Muscle of leg (tissue), 11 donors: Measurements from ENCODE around the gene NABP1. TPM values are rescaled to one million over a fixed set of nuclear protein-coding genes. Genes with fewer than 3 reads are reported as not detected.

Experiments used
- DNase-seq: peaks from one replicate; pipeline ENCODE4 v3.0.0; 2013
- H3K27ac ChIP-seq: one replicate; pipeline ENCODE4 v1.5.1; 2013; ENCODE audit warnings: mild to moderate bottlenecking, low read length, control low read depth
- H3K27me3 ChIP-seq: one replicate; pipeline ENCODE4 v1.6.1; 2013; ENCODE audit warnings: low read length; ENCODE audit not compliant: control insufficient read depth, insufficient read depth
- H3K36me3 ChIP-seq: one replicate; pipeline ENCODE4 v1.6.1; 2013; ENCODE audit warnings: low read length; ENCODE audit not compliant: control insufficient read depth, insufficient read depth
- H3K4me1 ChIP-seq: one replicate; pipeline ENCODE4 v1.6.1; 2013; ENCODE audit warnings: low read length; ENCODE audit not compliant: control insufficient read depth, insufficient read depth
- H3K4me3 ChIP-seq: one replicate; pipeline ENCODE4 v1.5.1; 2013; ENCODE audit warnings: low read length, control low read depth
- H3K9me3 ChIP-seq: replicated peaks from 2 replicates; pipeline ENCODE4 v1.6.1; 2013; ENCODE audit warnings: low read depth, low read length; ENCODE audit not compliant: control insufficient read depth
- WGBS: methylation state at CpG from one replicate; pipeline ENCODE4 v1.1.5; 2013; ENCODE audit warnings: missing lambda C conversion rate; ENCODE audit not compliant: insufficient coverage; 5-methylcytosine and 5-hydroxymethylcytosine counted together
- polyA plus RNA-seq, 8 donors: library from polyadenylated mRNA; unstranded; fragments of 120-200 nt; gene quantifications; one replicate each; pipeline versions ENCODE4 v1.2.1 to v1.2.3, GENCODE V29; 2013; ENCODE audit warnings: inconsistent platforms in 1 of 8, low replicate concordance in 1 of 8; ENCODE audit not compliant: insufficient read length in 8 of 8, insufficient read depth in 1 of 8
- total RNA-seq: library from RNA; stranded (reverse); fragments of 120-200 nt; gene quantifications from one replicate; pipeline ENCODE4 v1.2.4, GENCODE V29; 2013

NABP1 gene
- total and polyA plus RNA-seq, 9 donors = 7.2 to 12.7 (median 8.2) TPM

DNA sequence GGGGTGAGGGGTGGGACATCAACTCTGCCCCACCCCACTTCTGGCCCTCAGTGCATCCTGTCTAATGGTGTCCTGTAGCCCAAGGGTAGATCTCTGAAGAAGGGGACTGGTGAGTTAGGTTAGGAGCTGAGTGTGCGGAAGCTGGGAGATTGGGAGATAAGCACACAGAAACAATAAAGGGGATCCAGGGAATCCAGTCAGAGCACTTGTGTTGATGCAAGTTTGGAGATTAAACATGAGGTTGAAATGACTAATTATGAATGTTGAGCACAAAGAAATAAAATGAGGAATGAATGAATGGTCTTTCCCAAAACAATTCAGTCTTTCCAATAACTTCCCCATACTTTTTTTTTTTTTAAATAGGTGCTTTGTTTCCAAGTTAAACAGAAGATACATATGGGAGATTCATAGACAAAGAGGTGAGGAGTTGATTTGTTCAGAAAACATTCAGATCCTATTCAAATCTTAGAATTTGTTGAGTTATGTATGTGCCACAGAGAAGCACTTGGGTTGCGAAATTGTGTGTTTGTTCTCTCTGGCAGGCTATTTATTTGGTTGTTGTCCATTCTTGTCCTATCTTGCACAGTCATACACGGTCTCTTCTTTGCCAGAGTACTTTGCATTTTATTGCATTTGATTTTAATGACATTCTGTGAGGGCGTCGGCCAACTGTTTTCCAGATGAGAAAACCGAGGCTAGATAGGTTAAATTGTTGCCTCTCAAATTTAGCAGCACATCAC is 31.6 kb upstream of the NABP1 start:
- H3K4me1 ChIP-seq = no peaks in the 10 kb centered on the region
- H3K9me3 ChIP-seq = no peaks in the 10 kb centered on the region
- no peak overlapping the region for H3K27ac ChIP-seq
- WGBS = 75% methylated on average over 2 of the region's 6 CpGs
- H3K4me3 ChIP-seq = no peak overlapping the region
- H3K27me3 ChIP-seq = no peaks in the 10 kb centered on the region
- H3K36me3 ChIP-seq = no peaks in the 10 kb centered on the region
- DNase-seq = no peak

DNA sequence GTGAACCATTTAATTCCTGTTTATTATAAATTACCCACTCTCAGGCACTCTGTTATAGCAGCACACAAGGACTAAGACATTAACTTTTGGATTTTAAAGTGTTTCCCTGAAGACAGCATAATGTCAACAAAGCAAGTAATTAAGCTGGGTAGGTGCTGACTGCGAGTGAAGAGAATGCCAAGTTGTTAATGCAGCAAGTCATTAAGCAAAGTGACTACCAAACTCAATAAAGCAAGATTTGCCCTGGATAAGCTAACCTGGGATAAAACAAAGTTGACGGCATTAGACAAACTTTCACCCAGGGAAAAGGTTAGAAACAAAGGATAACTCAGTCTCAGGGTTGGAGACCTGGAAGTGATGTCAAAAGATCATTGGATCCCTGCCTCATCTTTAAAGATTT is 28.4 kb upstream of the NABP1 start:
- WGBS = no CpG with 5 or more reads among the region's 2 CpGs
- no peaks in the 10 kb centered on the region for H3K4me1 ChIP-seq
- no peak for DNase-seq
- H3K36me3 ChIP-seq = no peaks in the 10 kb centered on the region
- H3K27ac ChIP-seq = no peak overlapping the region
- no peaks in the 10 kb centered on the region for H3K27me3 ChIP-seq
- H3K9me3 ChIP-seq = no peaks in the 10 kb centered on the region
- H3K4me3 ChIP-seq = no peak overlapping the region

DNA sequence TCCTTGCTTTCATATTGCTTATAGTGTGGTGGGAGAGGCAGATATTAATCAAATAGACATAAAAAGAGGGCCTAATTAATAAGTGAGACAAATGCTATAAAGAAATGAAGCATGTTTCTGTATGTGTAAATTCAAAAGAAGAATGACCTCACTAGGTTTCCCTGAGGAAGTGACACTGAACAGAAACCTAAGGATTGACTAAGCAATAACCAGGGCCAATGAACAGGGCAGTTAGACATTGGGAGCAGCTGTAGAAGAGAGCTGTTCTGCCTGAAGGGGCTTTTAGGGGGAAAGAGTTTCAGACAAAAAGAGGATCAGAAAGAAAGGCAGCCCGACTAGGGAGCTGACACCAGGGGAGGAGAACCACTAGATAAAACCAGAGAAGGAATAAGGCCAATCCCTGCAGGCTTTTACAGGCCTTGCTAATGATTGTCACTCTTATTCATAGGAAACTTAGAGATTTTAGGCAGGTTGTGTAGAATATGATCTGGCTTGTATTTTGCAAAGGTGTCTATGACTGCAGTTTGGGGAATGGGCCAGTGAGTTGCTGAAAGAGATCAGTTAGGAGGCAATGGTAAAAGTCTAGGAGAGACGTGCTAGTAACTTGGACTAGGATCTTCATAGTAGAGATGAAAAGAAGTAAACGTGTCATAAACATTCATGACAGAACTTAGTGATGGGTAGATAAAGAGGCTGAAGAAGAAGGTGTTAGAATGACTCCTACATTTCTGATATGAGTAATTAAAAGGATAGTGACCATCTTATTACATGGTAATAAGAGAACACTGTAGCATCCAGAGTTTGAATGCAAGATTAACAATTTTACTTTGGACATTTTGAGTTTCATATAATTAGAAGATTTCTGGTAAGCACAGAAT is 26.8 kb upstream of the NABP1 start:
- Histone ChIP-seq H3K9me3 (no peaks in the 10 kb centered on the region), H3K4me3 (no peak overlapping the region), H3K36me3 (no peaks in the 10 kb centered on the region), H3K27ac (no peak overlapping the region), H3K4me1 (no peaks in the 10 kb centered on the region), H3K27me3 (no peaks in the 10 kb centered on the region)
- WGBS = 83% methylated on average over 1 of the region's 3 CpGs
- DNase-seq = peak; percentile 16

DNA sequence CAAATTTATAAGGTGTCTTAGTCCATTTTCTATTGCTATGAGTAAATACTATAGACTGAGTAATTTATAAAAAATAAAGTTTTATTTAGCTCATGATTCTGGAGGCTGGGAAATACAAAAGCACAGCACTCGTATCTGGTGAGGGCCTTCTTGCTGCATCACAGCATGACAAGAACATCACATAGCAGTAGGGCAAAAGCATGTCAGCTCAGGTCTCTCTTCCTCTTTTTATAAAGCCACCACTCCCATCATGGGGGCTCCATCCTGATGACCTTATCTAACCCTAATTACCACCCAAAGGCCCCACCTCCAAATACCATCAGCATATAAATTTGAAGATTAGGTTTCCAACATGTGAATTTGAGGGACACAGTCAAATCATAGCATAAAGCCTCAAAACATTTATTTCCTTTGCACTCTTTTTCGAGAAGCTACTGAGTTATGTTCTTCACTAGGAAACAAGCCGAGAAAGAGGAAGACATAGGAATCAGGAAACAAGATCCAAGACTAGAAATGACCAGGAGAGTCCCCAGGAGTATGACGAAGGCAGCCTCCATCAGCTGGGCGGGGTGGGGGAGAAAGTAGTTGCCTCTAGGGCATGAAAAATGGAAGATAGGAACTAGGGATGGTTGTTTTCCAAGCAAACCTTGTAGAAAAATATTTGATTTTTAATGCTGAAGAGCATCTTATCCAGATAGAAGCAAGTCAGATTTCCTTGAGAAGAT is 24.1 kb upstream of the NABP1 start:
- no peaks in the 10 kb centered on the region for H3K9me3 ChIP-seq
- H3K4me1 ChIP-seq = no peaks in the 10 kb centered on the region
- no peak for DNase-seq
- 91% methylated on average over 4 of the region's 5 CpGs for WGBS
- no peak overlapping the region for H3K27ac ChIP-seq
- no peaks in the 10 kb centered on the region for H3K27me3 ChIP-seq
- H3K4me3 ChIP-seq = no peak overlapping the region
- no peaks in the 10 kb centered on the region for H3K36me3 ChIP-seq

DNA sequence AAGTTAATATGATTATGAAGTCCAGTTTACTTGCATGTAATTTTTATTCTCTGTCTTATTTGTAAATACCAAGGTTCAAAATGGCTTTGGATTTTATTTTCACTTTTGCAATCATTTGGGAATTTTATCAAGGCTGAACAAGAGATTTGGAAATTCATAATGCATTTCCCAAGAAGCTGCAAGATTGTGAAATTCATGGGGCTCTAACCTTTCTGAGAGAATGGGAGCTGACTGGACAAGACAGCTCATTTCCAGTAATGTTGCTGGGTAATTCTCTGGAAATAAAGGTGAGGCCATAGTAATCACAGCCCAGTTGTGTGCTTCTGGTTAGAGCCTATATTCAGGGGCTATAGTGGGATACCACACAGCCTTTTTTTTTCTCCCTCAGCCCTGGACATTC is 21.5 kb upstream of the NABP1 start:
- H3K4me3 ChIP-seq = no peak overlapping the region
- no peaks in the 10 kb centered on the region for H3K36me3 ChIP-seq
- no peak for DNase-seq
- H3K9me3 ChIP-seq = no peaks in the 10 kb centered on the region
- H3K4me1 ChIP-seq = no peaks in the 10 kb centered on the region
- no peak overlapping the region for H3K27ac ChIP-seq
- H3K27me3 ChIP-seq = no peaks in the 10 kb centered on the region

DNA sequence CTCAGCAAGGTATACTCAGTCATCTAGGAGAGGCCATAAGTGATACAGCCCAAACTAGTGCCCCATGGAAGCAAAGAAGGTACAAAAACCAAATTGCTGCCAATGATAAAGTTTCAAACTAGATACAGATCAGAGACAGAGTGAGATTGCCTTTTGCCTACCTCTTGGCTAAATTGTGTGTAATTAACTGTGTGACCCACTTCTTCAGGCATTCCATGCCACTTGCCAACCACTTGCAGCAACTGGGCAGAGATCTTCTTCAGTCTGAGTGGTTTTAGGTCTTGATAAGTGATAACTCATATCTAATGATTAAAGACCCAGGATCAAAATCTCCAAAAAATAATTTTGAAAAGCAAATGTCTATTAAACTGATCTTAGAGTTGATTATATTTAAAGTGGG is 21.1 kb upstream of the NABP1 start:
- no peak overlapping the region for H3K27ac ChIP-seq
- H3K27me3 ChIP-seq = no peaks in the 10 kb centered on the region
- H3K4me1 ChIP-seq = no peaks in the 10 kb centered on the region
- H3K9me3 ChIP-seq = no peaks in the 10 kb centered on the region
- DNase-seq = no peak
- no peaks in the 10 kb centered on the region for H3K36me3 ChIP-seq
- H3K4me3 ChIP-seq = no peak overlapping the region

DNA sequence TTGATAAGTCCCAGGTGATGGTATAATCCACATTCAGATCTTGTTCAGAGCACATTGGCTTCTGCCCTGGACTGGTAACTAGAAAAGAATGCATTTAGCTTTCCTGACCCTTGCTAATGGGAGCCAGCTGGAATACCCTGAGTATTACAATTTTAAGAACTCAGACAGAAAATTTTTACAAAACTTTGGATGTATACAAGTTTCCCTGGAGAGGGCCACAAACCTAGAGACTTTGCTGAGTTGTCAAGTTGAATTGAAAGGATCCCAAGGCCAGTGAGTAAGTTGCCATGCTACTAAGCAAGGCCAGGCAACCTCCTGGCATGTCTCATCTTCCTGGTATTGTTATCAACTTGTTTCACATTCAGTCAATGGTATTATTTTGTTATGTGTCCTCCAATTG is 20.0 kb upstream of the NABP1 start:
- no peaks in the 10 kb centered on the region for H3K4me1 ChIP-seq
- DNase-seq = no peak
- no peak overlapping the region for H3K4me3 ChIP-seq
- no peaks in the 10 kb centered on the region for H3K9me3 ChIP-seq
- no peaks in the 10 kb centered on the region for H3K36me3 ChIP-seq
- no peaks in the 10 kb centered on the region for H3K27me3 ChIP-seq
- no peak overlapping the region for H3K27ac ChIP-seq

DNA sequence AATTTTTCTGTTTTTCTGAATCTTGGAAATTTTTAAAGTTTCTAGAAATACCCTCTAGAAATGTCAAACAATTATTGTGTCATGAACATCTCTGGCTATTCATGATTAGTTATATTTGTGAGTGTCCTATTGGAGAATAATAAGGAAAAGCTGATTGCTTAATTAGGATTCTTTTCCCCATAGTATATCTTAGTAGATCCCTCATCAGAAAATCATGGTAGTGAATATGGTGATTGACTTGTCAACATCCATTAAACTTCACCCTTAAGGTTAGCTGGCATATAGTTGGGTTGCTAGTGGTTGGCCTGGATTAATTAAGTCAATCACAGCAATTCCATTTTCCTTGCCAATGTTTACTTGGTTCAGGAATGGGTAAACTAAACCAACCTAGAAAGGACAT is 18.7 kb upstream of the NABP1 start:
- no peaks in the 10 kb centered on the region for H3K9me3 ChIP-seq
- no peaks in the 10 kb centered on the region for H3K4me1 ChIP-seq
- no peaks in the 10 kb centered on the region for H3K27me3 ChIP-seq
- no peak overlapping the region for H3K27ac ChIP-seq
- H3K36me3 ChIP-seq = no peaks in the 10 kb centered on the region
- no peak overlapping the region for H3K4me3 ChIP-seq
- DNase-seq = no peak

DNA sequence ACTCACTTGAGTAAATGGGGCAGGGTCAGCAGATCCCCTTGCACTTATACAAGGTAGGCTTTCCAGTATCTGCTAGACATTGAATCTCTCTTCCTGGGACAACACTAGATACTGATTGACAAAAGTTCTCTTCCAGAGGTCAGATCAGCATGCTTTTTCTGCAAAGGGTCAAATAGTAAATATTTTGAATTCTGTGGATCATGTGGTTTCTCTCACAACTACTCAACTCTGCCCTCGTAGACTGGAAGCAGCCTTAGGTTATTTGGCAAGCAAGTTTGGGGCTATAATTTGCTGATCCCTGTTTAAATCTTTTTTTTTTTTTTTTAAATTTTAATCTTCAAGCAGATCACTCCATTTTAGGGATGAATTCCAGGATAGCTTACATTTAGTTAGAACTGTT is 17.4 kb upstream of the NABP1 start:
- H3K27me3 ChIP-seq = no peaks in the 10 kb centered on the region
- no peak overlapping the region for H3K4me3 ChIP-seq
- H3K9me3 ChIP-seq = no peaks in the 10 kb centered on the region
- H3K4me1 ChIP-seq = no peaks in the 10 kb centered on the region
- no CpG with 5 or more reads among the region's 1 CpG for WGBS
- DNase-seq = no peak
- H3K27ac ChIP-seq = no peak overlapping the region
- no peaks in the 10 kb centered on the region for H3K36me3 ChIP-seq

DNA sequence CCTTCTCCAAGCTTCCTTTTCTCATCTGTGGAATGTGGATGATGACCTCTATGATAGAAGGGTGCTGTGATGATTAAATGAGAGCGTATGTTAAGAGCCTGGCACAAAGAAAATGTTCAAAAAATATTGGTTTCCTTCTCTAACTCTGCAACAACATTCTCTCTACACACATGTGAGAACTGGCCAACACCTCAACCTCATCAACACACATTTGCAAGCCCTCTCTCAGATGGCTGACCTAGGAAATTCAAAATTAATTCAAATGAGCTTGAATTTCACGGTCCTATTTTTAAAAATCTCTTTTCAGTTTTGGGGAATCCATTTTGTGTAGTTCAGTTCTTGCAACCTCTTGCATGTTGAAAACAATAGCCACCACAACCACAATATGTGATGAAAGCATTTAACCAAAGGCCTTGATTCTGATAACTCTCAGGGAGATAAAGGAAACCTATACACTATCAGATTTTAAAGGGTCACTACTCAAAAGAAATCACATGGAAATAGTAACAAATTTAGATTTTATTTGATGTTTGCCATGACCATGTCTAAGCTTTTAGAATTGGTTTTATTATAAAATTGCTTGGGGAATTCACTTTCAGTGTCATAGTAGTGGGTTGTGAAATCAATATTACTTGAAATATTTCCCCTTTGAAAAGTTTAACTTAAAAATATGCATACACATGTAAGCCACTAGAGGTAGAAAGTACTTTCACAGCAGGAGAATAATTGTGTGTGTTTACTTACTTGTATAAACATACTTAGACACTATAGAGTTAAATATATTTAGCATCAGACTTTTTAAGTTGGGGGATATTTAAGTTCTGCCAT is 16.6 kb upstream of the NABP1 start:
- H3K4me3 ChIP-seq = no peak overlapping the region
- H3K27me3 ChIP-seq = no peaks in the 10 kb centered on the region
- H3K36me3 ChIP-seq = no peaks in the 10 kb centered on the region
- no peak for DNase-seq
- no CpG with 5 or more reads among the region's 2 CpGs for WGBS
- H3K4me1 ChIP-seq = no peaks in the 10 kb centered on the region
- no peak overlapping the region for H3K27ac ChIP-seq
- H3K9me3 ChIP-seq = no peaks in the 10 kb centered on the region
